Measurements from ENCODE around the gene INAFM2. TPM values are rescaled to one million over a fixed set of nuclear protein-coding genes. Genes with fewer than 3 reads are reported as not detected.
A peak's percentile ranks its signal among the peaks of the same experiment; 100 is the strongest.

INAFM2 gene
- total RNA-seq, 1 donor from 2014 or later, result 33.8 TPM

DNA sequence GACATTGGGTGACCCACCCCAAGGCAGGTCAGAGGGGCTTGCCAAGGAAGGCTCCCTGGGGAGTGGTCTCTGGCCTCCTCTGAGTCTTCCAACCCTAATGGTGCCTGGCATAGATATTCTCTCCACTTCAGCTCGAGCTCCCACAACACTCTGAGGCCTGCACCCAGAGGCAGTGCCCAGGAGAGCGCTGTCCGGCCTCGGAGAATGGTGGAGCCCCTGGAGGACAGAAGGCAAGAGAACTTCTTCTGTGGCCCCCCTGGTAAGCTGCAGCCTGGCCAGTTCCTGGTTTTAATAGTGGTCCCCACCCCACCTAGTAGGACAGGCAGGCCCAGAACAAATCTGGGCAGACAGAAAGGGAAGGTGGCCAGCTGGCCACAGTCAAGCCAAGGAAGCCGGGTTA is 41.5 kb downstream of the INAFM2 start:
- intact Hi-C loops (cut with DNase I), result no loop called here
- H3K4me3 ChIP-seq, result no peak overlapping the region

GRCh38 chr15:40365624-40366456 is 42.3 kb downstream of the INAFM2 start:
- Histone ChIP-seq H3K36me3 (no peaks in the 10 kb centered on the region), H3K27ac (no peak overlapping the region), H3K4me1 (peaks cover 19% of the 10 kb centered on the region), H3K4me3 (no peak overlapping the region), H3K9me3 (no peaks in the 10 kb centered on the region), H3K27me3 (ENCODE audit: low read depth) (no peaks in the 10 kb centered on the region)
- intact Hi-C loops (cut with DNase I), result no loop called here
- ATAC-seq (no peak), DNase-seq (no peak)
- TF ChIP-seq, protein P1, sequence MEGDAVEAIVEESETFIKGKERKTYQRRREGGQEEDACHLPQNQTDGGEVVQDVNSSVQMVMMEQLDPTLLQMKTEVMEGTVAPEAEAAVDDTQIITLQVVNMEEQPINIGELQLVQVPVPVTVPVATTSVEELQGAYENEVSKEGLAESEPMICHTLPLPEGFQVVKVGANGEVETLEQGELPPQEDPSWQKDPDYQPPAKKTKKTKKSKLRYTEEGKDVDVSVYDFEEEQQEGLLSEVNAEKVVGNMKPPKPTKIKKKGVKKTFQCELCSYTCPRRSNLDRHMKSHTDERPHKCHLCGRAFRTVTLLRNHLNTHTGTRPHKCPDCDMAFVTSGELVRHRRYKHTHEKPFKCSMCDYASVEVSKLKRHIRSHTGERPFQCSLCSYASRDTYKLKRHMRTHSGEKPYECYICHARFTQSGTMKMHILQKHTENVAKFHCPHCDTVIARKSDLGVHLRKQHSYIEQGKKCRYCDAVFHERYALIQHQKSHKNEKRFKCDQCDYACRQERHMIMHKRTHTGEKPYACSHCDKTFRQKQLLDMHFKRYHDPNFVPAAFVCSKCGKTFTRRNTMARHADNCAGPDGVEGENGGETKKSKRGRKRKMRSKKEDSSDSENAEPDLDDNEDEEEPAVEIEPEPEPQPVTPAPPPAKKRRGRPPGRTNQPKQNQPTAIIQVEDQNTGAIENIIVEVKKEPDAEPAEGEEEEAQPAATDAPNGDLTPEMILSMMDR (IDR thresholded peaks at IDR 0.05), result no peak

More for the DNA sequence above, 41.5 kb downstream of the INAFM2 start:
- Histone ChIP-seq H3K36me3 (no peaks in the 10 kb centered on the region), H3K4me1 (peaks cover 19% of the 10 kb centered on the region), H3K27ac (no peak overlapping the region), H3K27me3 (ENCODE audit: low read depth) (no peaks in the 10 kb centered on the region), H3K9me3 (no peaks in the 10 kb centered on the region)
- DNase-seq, result no peak
- ATAC-seq, result no peak
- TF ChIP-seq, protein P1 (IDR thresholded peaks at IDR 0.05), result no peak

DNA sequence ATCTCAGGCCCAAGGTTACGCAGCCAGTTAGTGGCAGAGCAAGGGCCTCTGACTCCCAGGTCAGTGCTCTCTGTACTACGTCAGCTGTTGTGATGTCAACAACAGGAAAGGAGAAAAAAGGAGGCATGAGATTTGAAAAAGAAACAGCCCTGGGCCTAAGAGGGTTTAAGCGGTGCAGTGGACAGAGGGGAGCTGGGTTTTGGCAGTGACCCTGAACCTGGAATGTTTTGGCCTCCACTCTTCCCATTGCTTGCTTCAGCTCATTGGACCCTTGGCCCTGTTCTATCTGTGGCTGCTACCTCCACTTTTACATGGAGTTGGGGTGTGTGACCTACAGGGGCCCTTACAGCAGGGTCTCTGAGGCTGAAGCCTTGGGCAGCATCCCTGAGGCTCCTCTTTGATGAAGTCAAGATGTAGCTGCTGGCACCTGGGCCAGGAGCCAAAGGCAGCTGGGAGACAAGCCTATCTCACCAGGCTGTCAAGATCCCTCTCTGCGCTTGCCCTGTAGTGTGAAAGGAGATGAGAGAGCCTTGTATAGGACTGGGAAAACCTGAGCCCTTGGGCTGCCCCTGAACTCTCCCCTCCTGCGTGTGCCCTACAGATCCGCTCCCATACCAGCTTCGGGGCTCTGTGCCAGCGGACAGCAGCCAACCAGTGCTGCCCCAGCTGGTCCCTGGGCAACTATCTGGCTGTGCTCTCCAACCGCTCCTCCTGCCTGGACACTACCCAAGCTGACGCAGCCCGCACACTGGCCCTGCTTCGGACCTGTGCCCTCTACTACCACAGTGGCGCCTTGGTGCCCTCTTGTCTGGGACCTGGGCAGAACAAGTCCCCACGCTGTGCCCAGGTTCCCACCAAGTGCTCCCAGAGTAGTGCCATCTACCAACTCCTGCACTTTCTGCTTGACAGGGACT is 43.2 kb downstream of the INAFM2 start:
- TF ChIP-seq, protein P1 (IDR thresholded peaks at IDR 0.05), result no peak
- peaks cover 19% of the 10 kb centered on the region for H3K4me1 ChIP-seq
- intact Hi-C loops (cut with DNase I), result no loop called here
- peak overlapping the region; percentile 55 for H3K4me3 ChIP-seq
- ATAC-seq (no peak), DNase-seq (no peak)
- no peaks in the 10 kb centered on the region for H3K9me3 ChIP-seq
- no peak overlapping the region for H3K27ac ChIP-seq
- no peaks in the 10 kb centered on the region for H3K27me3 ChIP-seq (ENCODE audit: low read depth)
- H3K36me3 ChIP-seq, result no peaks in the 10 kb centered on the region

DNA sequence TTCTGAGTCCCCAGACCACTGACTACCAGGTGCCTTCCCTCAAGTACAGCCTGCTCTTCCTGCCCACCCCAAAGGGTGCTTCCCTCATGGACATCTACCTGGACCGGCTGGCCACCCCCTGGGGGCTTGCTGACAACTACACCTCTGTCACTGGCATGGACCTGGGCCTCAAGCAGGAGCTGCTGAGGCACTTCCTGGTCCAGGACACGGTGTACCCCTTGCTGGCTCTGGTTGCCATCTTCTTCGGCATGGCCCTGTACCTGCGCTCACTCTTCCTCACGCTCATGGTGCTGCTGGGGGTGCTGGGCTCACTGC is 43.8 kb downstream of the INAFM2 start:
- TF ChIP-seq, protein P1 (IDR thresholded peaks at IDR 0.05), result no peak
- no peak for ATAC-seq
- peak overlapping the region; percentile 55 for H3K4me3 ChIP-seq

DNA sequence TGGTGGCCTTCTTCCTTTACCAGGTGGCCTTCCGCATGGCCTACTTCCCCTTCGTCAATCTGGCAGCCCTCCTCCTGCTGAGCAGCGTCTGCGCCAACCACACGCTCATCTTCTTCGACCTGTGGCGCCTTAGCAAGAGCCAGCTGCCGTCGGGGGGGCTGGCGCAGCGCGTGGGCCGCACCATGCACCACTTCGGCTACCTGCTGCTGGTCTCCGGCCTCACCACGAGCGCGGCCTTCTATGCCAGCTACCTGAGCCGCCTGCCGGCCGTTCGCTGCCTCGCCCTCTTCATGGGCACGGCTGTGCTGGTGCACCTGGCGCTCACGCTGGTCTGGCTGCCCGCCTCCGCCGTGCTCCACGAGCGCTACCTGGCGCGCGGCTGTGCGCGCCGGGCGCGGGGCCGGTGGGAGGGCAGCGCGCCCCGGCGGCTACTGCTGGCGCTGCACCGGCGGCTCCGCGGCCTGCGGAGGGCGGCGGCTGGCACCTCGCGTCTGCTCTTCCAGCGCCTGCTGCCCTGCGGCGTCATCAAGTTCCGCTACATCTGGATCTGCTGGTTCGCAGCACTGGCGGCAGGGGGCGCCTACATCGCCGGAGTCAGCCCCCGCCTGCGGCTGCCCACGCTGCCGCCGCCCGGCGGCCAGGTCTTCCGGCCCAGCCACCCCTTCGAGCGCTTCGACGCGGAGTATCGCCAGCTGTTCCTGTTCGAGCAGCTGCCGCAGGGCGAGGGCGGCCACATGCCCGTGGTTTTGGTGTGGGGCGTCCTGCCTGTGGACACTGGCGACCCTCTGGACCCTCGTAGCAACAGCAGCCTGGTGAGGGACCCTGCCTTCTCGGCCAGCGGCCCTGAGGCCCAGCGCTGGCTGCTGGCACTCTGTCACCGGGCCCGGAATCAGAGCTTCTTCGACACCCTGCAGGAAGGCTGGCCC is 44.5 kb downstream of the INAFM2 start:
- DNase-seq (peak; percentile 95), ATAC-seq (peak; percentile 94 to 95)
- TF ChIP-seq, protein P1 (IDR thresholded peaks at IDR 0.05), result peak; percentile 88
- no peaks in the 10 kb centered on the region for H3K9me3 ChIP-seq
- H3K4me1 ChIP-seq, result peaks cover 24% of the 10 kb centered on the region
- peak overlapping the region; percentile 62 for H3K27ac ChIP-seq
- no peaks in the 10 kb centered on the region for H3K27me3 ChIP-seq (ENCODE audit: low read depth)
- H3K4me3 ChIP-seq, result peak overlapping the region; percentile 55
- no peaks in the 10 kb centered on the region for H3K36me3 ChIP-seq
- intact Hi-C loops (cut with DNase I), result no loop called here

More for the DNA sequence above, 43.8 kb downstream of the INAFM2 start:
- no peak for DNase-seq
- H3K9me3 ChIP-seq, result no peaks in the 10 kb centered on the region
- peak overlapping the region; percentile 62 for H3K27ac ChIP-seq
- intact Hi-C loops (cut with DNase I), result no loop called here
- no peaks in the 10 kb centered on the region for H3K36me3 ChIP-seq
- no peaks in the 10 kb centered on the region for H3K27me3 ChIP-seq (ENCODE audit: low read depth)
- peaks cover 19% of the 10 kb centered on the region for H3K4me1 ChIP-seq
